H9 (cell line): ENCODE results near the gene RPS8. TPM values are rescaled to one million over a fixed set of nuclear protein-coding genes. Genes with fewer than 3 reads are reported as not detected.
A peak's percentile ranks its signal among the peaks of the same experiment; 100 is the strongest.

Experiments
- DNase-seq: peaks from one replicate; pipeline ENCODE4 v3.0.0-alpha.2; 2017
- H2AFZ ChIP-seq: one replicate; pipeline ENCODE4 v1.6.1; 2013; ENCODE audit warnings: mild to moderate bottlenecking, low read length, control low read depth, moderate library complexity
- H2AK5ac ChIP-seq: 2 replicates; pipeline ENCODE4 v1.6.1; 2013; ENCODE audit warnings: low read length, control low read depth, mixed read lengths; ENCODE audit not compliant: insufficient read length
- H2BK120ac ChIP-seq: one replicate; pipeline ENCODE4 v1.6.1; 2013; ENCODE audit warnings: low read depth, mild to moderate bottlenecking, low read length, control low read depth, inconsistent platforms; ENCODE audit not compliant: poor library complexity, severe bottlenecking
- H2BK12ac ChIP-seq: 2 replicates; pipeline ENCODE4 v1.6.1; 2013; ENCODE audit warnings: low read length, control low read depth, mixed read lengths, low read depth; ENCODE audit not compliant: insufficient read length
- H2BK15ac ChIP-seq: 2 replicates; pipeline ENCODE4 v1.6.1; 2013; ENCODE audit warnings: low read depth, low read length, control low read depth
- H2BK20ac ChIP-seq: one replicate; pipeline ENCODE4 v1.6.1; 2013; ENCODE audit warnings: low read depth, mild to moderate bottlenecking, low read length, control low read depth, inconsistent platforms; ENCODE audit not compliant: poor library complexity, severe bottlenecking
- H2BK5ac ChIP-seq: 2 replicates; pipeline ENCODE4 v1.6.1; 2013; ENCODE audit warnings: low read length, control low read depth, mixed read lengths; ENCODE audit not compliant: insufficient read length
- H3K14ac ChIP-seq: 2 replicates; pipeline ENCODE4 v1.6.1; 2013; ENCODE audit warnings: low read length, control low read depth; ENCODE audit not compliant: insufficient read depth
- H3K18ac ChIP-seq: 2 replicates; pipeline ENCODE4 v1.6.1; 2013; ENCODE audit warnings: low read depth, mild to moderate bottlenecking, mixed read lengths, low read length, control low read depth; ENCODE audit not compliant: insufficient read length
- H3K23ac ChIP-seq: 2 replicates; pipeline ENCODE4 v1.6.1; 2013; ENCODE audit warnings: low read length, control low read depth, mixed read lengths, low read depth; ENCODE audit not compliant: insufficient read length
- H3K23me2 ChIP-seq: 2 replicates; pipeline ENCODE4 v1.6.1; 2013; ENCODE audit warnings: low read depth, mild to moderate bottlenecking, mixed read lengths, low read length, control low read depth; ENCODE audit not compliant: insufficient read length, poor library complexity, severe bottlenecking
- H3K27ac ChIP-seq: 2 replicates; pipeline ENCODE4 v1.5.1; 2013; ENCODE audit warnings: low read length, control low read depth, mixed read lengths, low read depth; ENCODE audit not compliant: insufficient read length
- H3K27me3 ChIP-seq: 2 replicates; pipeline ENCODE4 v1.6.1; 2013; ENCODE audit warnings: low read length, control low read depth, inconsistent platforms; ENCODE audit not compliant: insufficient read depth
- H3K4ac ChIP-seq: 2 replicates; pipeline ENCODE4 v1.6.1; 2013; ENCODE audit warnings: low read depth, mild to moderate bottlenecking, control low read depth, inconsistent platforms, low read length, moderate library complexity
- H3K4me1 ChIP-seq: 2 replicates; pipeline ENCODE4 v1.6.1; 2013; ENCODE audit warnings: low read length, control low read depth, inconsistent platforms; ENCODE audit not compliant: insufficient read depth
- H3K4me2 ChIP-seq: 2 replicates; pipeline ENCODE4 v1.6.1; 2013; ENCODE audit warnings: low read length, control low read depth, mixed read lengths; ENCODE audit not compliant: insufficient read length, insufficient read depth
- H3K56ac ChIP-seq: 2 replicates; pipeline ENCODE4 v1.6.1; 2013; ENCODE audit warnings: low read depth, mild to moderate bottlenecking, mixed read lengths, low read length, control low read depth; ENCODE audit not compliant: insufficient read length
- H3K79me1 ChIP-seq: 2 replicates; pipeline ENCODE4 v1.6.1; 2013; ENCODE audit warnings: low read depth, mild to moderate bottlenecking, moderate library complexity, low read length, control low read depth, inconsistent platforms; ENCODE audit not compliant: insufficient read depth, poor library complexity, severe bottlenecking
- H3K79me2 ChIP-seq: 2 replicates; pipeline ENCODE4 v1.6.1; 2013; ENCODE audit warnings: low read length, control low read depth, inconsistent platforms; ENCODE audit not compliant: insufficient read depth
- H3K9ac ChIP-seq: 2 replicates; pipeline ENCODE4 v1.6.1; 2013; ENCODE audit warnings: low read length, control low read depth, mixed read lengths; ENCODE audit not compliant: insufficient read length; ENCODE audit errors: extremely low read depth
- H3K9me3 ChIP-seq: one replicate; pipeline ENCODE4 v1.6.1; 2013; ENCODE audit warnings: low read depth, low read length, inconsistent platforms; ENCODE audit not compliant: control insufficient read depth
- H3T11ph ChIP-seq: one replicate; pipeline ENCODE4 v1.6.1; 2013; ENCODE audit warnings: mild to moderate bottlenecking, low read length, control low read depth, inconsistent platforms
- H4K20me1 ChIP-seq: one replicate; pipeline ENCODE4 v1.6.1; 2013; ENCODE audit not compliant: control insufficient read depth, insufficient read length, insufficient read depth
- H4K5ac ChIP-seq: 2 replicates; pipeline ENCODE4 v1.6.1; 2013; ENCODE audit warnings: low read depth, mild to moderate bottlenecking, mixed read lengths, low read length, control low read depth; ENCODE audit not compliant: insufficient read length
- H4K8ac ChIP-seq: replicated peaks from 2 replicates; pipeline ENCODE4 v1.6.1; 2013; ENCODE audit warnings: low read length, control low read depth, mixed read lengths, low read depth; ENCODE audit not compliant: insufficient read length
- H4K91ac ChIP-seq: 2 replicates; pipeline ENCODE4 v1.6.1; 2013; ENCODE audit warnings: low read depth, mild to moderate bottlenecking, moderate library complexity, mixed read lengths, low read length, control low read depth; ENCODE audit not compliant: insufficient read length
- H3K27ac Mint-ChIP-seq, 3 experiments: 2 replicates in 2 of 3; 3 replicates in 1 of 3; pipeline ENCODE4 v1.8.0; 2020 to 2021; ENCODE audit warnings: mixed read lengths in 3 of 3, mild to moderate bottlenecking in 1 of 3, moderate library complexity in 1 of 3
- H3K27me3 Mint-ChIP-seq: 2 replicates; pipeline ENCODE4 v1.8.0; 2021; ENCODE audit warnings: low read depth, mild to moderate bottlenecking, moderate library complexity, mixed read lengths
- H3K36me3 Mint-ChIP-seq, 3 experiments: 2 replicates in 2 of 3; 3 replicates in 1 of 3; pipeline ENCODE4 v1.8.0; 2020 to 2021; ENCODE audit warnings: low read depth in 3 of 3, mixed read lengths in 3 of 3; ENCODE audit not compliant: insufficient read depth in 1 of 3
- H3K4me1 Mint-ChIP-seq, 2 experiments: 2 replicates each; pipeline ENCODE4 v1.8.0; 2020; ENCODE audit warnings: mixed read lengths in 2 of 2
- H3K4me3 Mint-ChIP-seq, 2 experiments: 2 replicates in 1 of 2; 3 replicates in 1 of 2; pipeline ENCODE4 v1.8.0; 2020 to 2021; ENCODE audit warnings: mild to moderate bottlenecking in 2 of 2, mixed read lengths in 2 of 2, moderate library complexity in 1 of 2
- H3K9me3 Mint-ChIP-seq, 2 experiments: 2 replicates in 1 of 2; 3 replicates in 1 of 2; pipeline ENCODE4 v1.8.0; 2020; ENCODE audit warnings: mild to moderate bottlenecking in 2 of 2, mixed read lengths in 2 of 2, moderate library complexity in 1 of 2
- CTCF ChIP-seq: fragments of 200-600 bp; sonication (generic); conservative IDR thresholded peaks from 3 replicates; pipeline ENCODE4 v1.8.0; 2021; ENCODE audit warnings: antibody characterized with exemption, mild to moderate bottlenecking
- WGBS: extraction: QIAGEN DNeasy Blood & Tissue Kit; methylation state at CpG from one replicate; pipeline ENCODE4 v1.1.7; 2013; ENCODE audit warnings: missing lambda C conversion rate, low lambda C conversion rate, mixed read lengths; ENCODE audit not compliant: insufficient read length; ENCODE audit errors: extremely low coverage; 5-methylcytosine and 5-hydroxymethylcytosine counted together
- total RNA-seq: library from RNA; stranded (reverse); gene quantifications from 2 replicates; pipeline ENCODE4 v1.2.1, GENCODE V29; 2021

Gene RPS8
- total RNA-seq, 1 experiment from 2014 or later: 2,591 TPM

GRCh38 chr1:44806025-44806703, 30.8 kb downstream of the RPS8 start:
- Mint-ChIP-seq H3K4me3 (no peak overlapping the region), H3K9me3 (no peaks in the 10 kb centered on the region), H3K36me3 (peaks cover 3 to 42% (median 26%) of the 10 kb centered on the region in 3 experiments), H3K4me1 (peaks cover 36 to 38% of the 10 kb centered on the region in 2 experiments), H3K27me3 (no peaks in the 10 kb centered on the region), H3K27ac (no peak overlapping the region; a peak in 2 of 7 replicates)
- no peak overlapping the region for H2BK15ac ChIP-seq
- H2BK5ac ChIP-seq: no peak overlapping the region
- peaks cover 3% of the 10 kb centered on the region for H3K23me2 ChIP-seq
- no peaks in the 10 kb centered on the region for H4K20me1 ChIP-seq
- peak overlapping the region; percentile 78 for H2BK12ac ChIP-seq
- no peaks in the 10 kb centered on the region for H3K9me3 ChIP-seq
- H3K14ac ChIP-seq: peak overlapping the region; percentile 89; the same call in 1 of the 2 replicates
- peak; percentile 41 for DNase-seq
- peak overlapping the region; percentile 96 for H4K91ac ChIP-seq
- H3K4me1 ChIP-seq: peaks cover 10% of the 10 kb centered on the region; the same call in 1 of the 2 replicates
- no peak overlapping the region for H3K4me2 ChIP-seq
- no CpG with 5 or more reads among the region's 70 CpGs for WGBS
- no peak overlapping the region for H3K23ac ChIP-seq
- H2BK20ac ChIP-seq: no peak overlapping the region
- H4K5ac ChIP-seq: no peak overlapping the region
- no peak overlapping the region for H3T11ph ChIP-seq
- H3K4ac ChIP-seq: peak overlapping the region; percentile 86
- no peaks in the 10 kb centered on the region for H3K27me3 ChIP-seq
- peak overlapping the region; percentile 55 for H2BK120ac ChIP-seq
- H2AK5ac ChIP-seq: peak overlapping the region; percentile 7
- H3K9ac ChIP-seq: no peak overlapping the region
- no peaks in the 10 kb centered on the region for H3K79me1 ChIP-seq
- H3K27ac ChIP-seq: peak overlapping the region; percentile 85
- H2AFZ ChIP-seq: no peak overlapping the region
- H4K8ac ChIP-seq: no peak overlapping the region
- H3K79me2 ChIP-seq: no peaks in the 10 kb centered on the region
- TF ChIP-seq CTCF: no peak
- peak overlapping the region; percentile 92 for H3K18ac ChIP-seq
- no peak overlapping the region for H3K56ac ChIP-seq
